H9 (cell line): Measurements from ENCODE around the gene RCAN1. TPM values are rescaled to one million over a fixed set of nuclear protein-coding genes. Genes with fewer than 3 reads are reported as not detected.

Experiments
- DNase-seq: peaks from one replicate; pipeline ENCODE4 v3.0.0-alpha.2; 2017
- H2AFZ ChIP-seq: one replicate; pipeline ENCODE4 v1.6.1; 2013; ENCODE audit warnings: mild to moderate bottlenecking, low read length, control low read depth, moderate library complexity
- H2AK5ac ChIP-seq: 2 replicates; pipeline ENCODE4 v1.6.1; 2013; ENCODE audit warnings: low read length, control low read depth, mixed read lengths; ENCODE audit not compliant: insufficient read length
- H2BK120ac ChIP-seq: one replicate; pipeline ENCODE4 v1.6.1; 2013; ENCODE audit warnings: low read depth, mild to moderate bottlenecking, low read length, control low read depth, inconsistent platforms; ENCODE audit not compliant: poor library complexity, severe bottlenecking
- H2BK12ac ChIP-seq: 2 replicates; pipeline ENCODE4 v1.6.1; 2013; ENCODE audit warnings: low read length, control low read depth, mixed read lengths, low read depth; ENCODE audit not compliant: insufficient read length
- H2BK15ac ChIP-seq: 2 replicates; pipeline ENCODE4 v1.6.1; 2013; ENCODE audit warnings: low read depth, low read length, control low read depth
- H2BK20ac ChIP-seq: one replicate; pipeline ENCODE4 v1.6.1; 2013; ENCODE audit warnings: low read depth, mild to moderate bottlenecking, low read length, control low read depth, inconsistent platforms; ENCODE audit not compliant: poor library complexity, severe bottlenecking
- H2BK5ac ChIP-seq: 2 replicates; pipeline ENCODE4 v1.6.1; 2013; ENCODE audit warnings: low read length, control low read depth, mixed read lengths; ENCODE audit not compliant: insufficient read length
- H3K14ac ChIP-seq: 2 replicates; pipeline ENCODE4 v1.6.1; 2013; ENCODE audit warnings: low read length, control low read depth; ENCODE audit not compliant: insufficient read depth
- H3K18ac ChIP-seq: 2 replicates; pipeline ENCODE4 v1.6.1; 2013; ENCODE audit warnings: low read depth, mild to moderate bottlenecking, mixed read lengths, low read length, control low read depth; ENCODE audit not compliant: insufficient read length
- H3K23ac ChIP-seq: 2 replicates; pipeline ENCODE4 v1.6.1; 2013; ENCODE audit warnings: low read length, control low read depth, mixed read lengths, low read depth; ENCODE audit not compliant: insufficient read length
- H3K23me2 ChIP-seq: 2 replicates; pipeline ENCODE4 v1.6.1; 2013; ENCODE audit warnings: low read depth, mild to moderate bottlenecking, mixed read lengths, low read length, control low read depth; ENCODE audit not compliant: insufficient read length, poor library complexity, severe bottlenecking
- H3K27ac ChIP-seq: 2 replicates; pipeline ENCODE4 v1.5.1; 2013; ENCODE audit warnings: low read length, control low read depth, mixed read lengths, low read depth; ENCODE audit not compliant: insufficient read length
- H3K27me3 ChIP-seq: 2 replicates; pipeline ENCODE4 v1.6.1; 2013; ENCODE audit warnings: low read length, control low read depth, inconsistent platforms; ENCODE audit not compliant: insufficient read depth
- H3K4ac ChIP-seq: 2 replicates; pipeline ENCODE4 v1.6.1; 2013; ENCODE audit warnings: low read depth, mild to moderate bottlenecking, control low read depth, inconsistent platforms, low read length, moderate library complexity
- H3K4me1 ChIP-seq: 2 replicates; pipeline ENCODE4 v1.6.1; 2013; ENCODE audit warnings: low read length, control low read depth, inconsistent platforms; ENCODE audit not compliant: insufficient read depth
- H3K4me2 ChIP-seq: 2 replicates; pipeline ENCODE4 v1.6.1; 2013; ENCODE audit warnings: low read length, control low read depth, mixed read lengths; ENCODE audit not compliant: insufficient read length, insufficient read depth
- H3K56ac ChIP-seq: 2 replicates; pipeline ENCODE4 v1.6.1; 2013; ENCODE audit warnings: low read depth, mild to moderate bottlenecking, mixed read lengths, low read length, control low read depth; ENCODE audit not compliant: insufficient read length
- H3K79me1 ChIP-seq: 2 replicates; pipeline ENCODE4 v1.6.1; 2013; ENCODE audit warnings: low read depth, mild to moderate bottlenecking, moderate library complexity, low read length, control low read depth, inconsistent platforms; ENCODE audit not compliant: insufficient read depth, poor library complexity, severe bottlenecking
- H3K79me2 ChIP-seq: 2 replicates; pipeline ENCODE4 v1.6.1; 2013; ENCODE audit warnings: low read length, control low read depth, inconsistent platforms; ENCODE audit not compliant: insufficient read depth
- H3K9ac ChIP-seq: 2 replicates; pipeline ENCODE4 v1.6.1; 2013; ENCODE audit warnings: low read length, control low read depth, mixed read lengths; ENCODE audit not compliant: insufficient read length; ENCODE audit errors: extremely low read depth
- H3K9me3 ChIP-seq: one replicate; pipeline ENCODE4 v1.6.1; 2013; ENCODE audit warnings: low read depth, low read length, inconsistent platforms; ENCODE audit not compliant: control insufficient read depth
- H3T11ph ChIP-seq: one replicate; pipeline ENCODE4 v1.6.1; 2013; ENCODE audit warnings: mild to moderate bottlenecking, low read length, control low read depth, inconsistent platforms
- H4K20me1 ChIP-seq: one replicate; pipeline ENCODE4 v1.6.1; 2013; ENCODE audit not compliant: control insufficient read depth, insufficient read length, insufficient read depth
- H4K5ac ChIP-seq: 2 replicates; pipeline ENCODE4 v1.6.1; 2013; ENCODE audit warnings: low read depth, mild to moderate bottlenecking, mixed read lengths, low read length, control low read depth; ENCODE audit not compliant: insufficient read length
- H4K8ac ChIP-seq: replicated peaks from 2 replicates; pipeline ENCODE4 v1.6.1; 2013; ENCODE audit warnings: low read length, control low read depth, mixed read lengths, low read depth; ENCODE audit not compliant: insufficient read length
- H4K91ac ChIP-seq: 2 replicates; pipeline ENCODE4 v1.6.1; 2013; ENCODE audit warnings: low read depth, mild to moderate bottlenecking, moderate library complexity, mixed read lengths, low read length, control low read depth; ENCODE audit not compliant: insufficient read length
- H3K27ac Mint-ChIP-seq, 3 experiments: 2 replicates in 2 of 3; 3 replicates in 1 of 3; pipeline ENCODE4 v1.8.0; 2020 to 2021; ENCODE audit warnings: mixed read lengths in 3 of 3, mild to moderate bottlenecking in 1 of 3, moderate library complexity in 1 of 3
- H3K27me3 Mint-ChIP-seq: 2 replicates; pipeline ENCODE4 v1.8.0; 2021; ENCODE audit warnings: low read depth, mild to moderate bottlenecking, moderate library complexity, mixed read lengths
- H3K36me3 Mint-ChIP-seq, 3 experiments: 2 replicates in 2 of 3; 3 replicates in 1 of 3; pipeline ENCODE4 v1.8.0; 2020 to 2021; ENCODE audit warnings: low read depth in 3 of 3, mixed read lengths in 3 of 3; ENCODE audit not compliant: insufficient read depth in 1 of 3
- H3K4me1 Mint-ChIP-seq, 2 experiments: 2 replicates each; pipeline ENCODE4 v1.8.0; 2020; ENCODE audit warnings: mixed read lengths in 2 of 2
- H3K4me3 Mint-ChIP-seq, 2 experiments: 2 replicates in 1 of 2; 3 replicates in 1 of 2; pipeline ENCODE4 v1.8.0; 2020 to 2021; ENCODE audit warnings: mild to moderate bottlenecking in 2 of 2, mixed read lengths in 2 of 2, moderate library complexity in 1 of 2
- H3K9me3 Mint-ChIP-seq, 2 experiments: 2 replicates in 1 of 2; 3 replicates in 1 of 2; pipeline ENCODE4 v1.8.0; 2020; ENCODE audit warnings: mild to moderate bottlenecking in 2 of 2, mixed read lengths in 2 of 2, moderate library complexity in 1 of 2
- WGBS: extraction: QIAGEN DNeasy Blood & Tissue Kit; methylation state at CpG from one replicate; pipeline ENCODE4 v1.1.7; 2013; ENCODE audit warnings: missing lambda C conversion rate, low lambda C conversion rate, mixed read lengths; ENCODE audit not compliant: insufficient read length; ENCODE audit errors: extremely low coverage; 5-methylcytosine and 5-hydroxymethylcytosine counted together
- total RNA-seq: library from RNA; stranded (reverse); gene quantifications from 2 replicates; pipeline ENCODE4 v1.2.1, GENCODE V29; 2021
- TF ChIP-seq, protein P1 (sequence below): fragments of 200-600 bp; sonication (generic); conservative IDR thresholded peaks from 3 replicates; pipeline ENCODE4 v1.8.0; 2021; ENCODE audit warnings: antibody characterized with exemption, mild to moderate bottlenecking

The RCAN1 gene
- total RNA-seq, 1 experiment from 2014 or later, result 7.0 TPM

- Histone ChIP-seq H3K23me2 (peaks cover 2% of the 10 kb centered on the region), H3K4ac (no peak overlapping the region), H4K8ac (no peak overlapping the region), H2AFZ (no peak overlapping the region), H3T11ph (no peak overlapping the region), H3K9me3 (no peaks in the 10 kb centered on the region), H2BK5ac (no peak overlapping the region), H3K14ac (no peak overlapping the region), H3K23ac (no peak overlapping the region), H3K18ac (no peak overlapping the region), H4K20me1 (no peaks in the 10 kb centered on the region), H3K4me2 (no peak overlapping the region), H2BK20ac (no peak overlapping the region), H2BK15ac (no peak overlapping the region), H4K91ac (no peak overlapping the region), H3K56ac (no peak overlapping the region), H3K79me2 (no peaks in the 10 kb centered on the region), H3K27me3 (no peaks in the 10 kb centered on the region), H4K5ac (no peak overlapping the region), H3K27ac (no peak overlapping the region), H3K4me1 (no peaks in the 10 kb centered on the region), H2BK12ac (no peak overlapping the region), H2AK5ac (no peak overlapping the region), H2BK120ac (no peak overlapping the region), H3K9ac (no peak overlapping the region), H3K79me1 (no peaks in the 10 kb centered on the region)
- no peak for DNase-seq
- Mint-ChIP-seq H3K27ac (no peak overlapping the region), H3K4me3 (no peak overlapping the region), H3K4me1 (peaks cover 7% of the 10 kb centered on the region in 2 experiments), H3K36me3 (no peaks in the 10 kb centered on the region; a peak in 1 of 7 replicates), H3K27me3 (no peaks in the 10 kb centered on the region), H3K9me3 (peaks cover 3 to 4% of the 10 kb centered on the region in 2 experiments; a peak in 3 of 5 replicates)
- TF ChIP-seq, protein P1, sequence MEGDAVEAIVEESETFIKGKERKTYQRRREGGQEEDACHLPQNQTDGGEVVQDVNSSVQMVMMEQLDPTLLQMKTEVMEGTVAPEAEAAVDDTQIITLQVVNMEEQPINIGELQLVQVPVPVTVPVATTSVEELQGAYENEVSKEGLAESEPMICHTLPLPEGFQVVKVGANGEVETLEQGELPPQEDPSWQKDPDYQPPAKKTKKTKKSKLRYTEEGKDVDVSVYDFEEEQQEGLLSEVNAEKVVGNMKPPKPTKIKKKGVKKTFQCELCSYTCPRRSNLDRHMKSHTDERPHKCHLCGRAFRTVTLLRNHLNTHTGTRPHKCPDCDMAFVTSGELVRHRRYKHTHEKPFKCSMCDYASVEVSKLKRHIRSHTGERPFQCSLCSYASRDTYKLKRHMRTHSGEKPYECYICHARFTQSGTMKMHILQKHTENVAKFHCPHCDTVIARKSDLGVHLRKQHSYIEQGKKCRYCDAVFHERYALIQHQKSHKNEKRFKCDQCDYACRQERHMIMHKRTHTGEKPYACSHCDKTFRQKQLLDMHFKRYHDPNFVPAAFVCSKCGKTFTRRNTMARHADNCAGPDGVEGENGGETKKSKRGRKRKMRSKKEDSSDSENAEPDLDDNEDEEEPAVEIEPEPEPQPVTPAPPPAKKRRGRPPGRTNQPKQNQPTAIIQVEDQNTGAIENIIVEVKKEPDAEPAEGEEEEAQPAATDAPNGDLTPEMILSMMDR, result no peak
- WGBS, result no CpG with 5 or more reads among the region's 3 CpGs
Observed at GRCh38 chr21:34583926-34584563, 30.9 kb downstream of the RCAN1 start.
